ENCODE results near the gene OR2T2.
"Not testable (repeated sequence)": the region's sequence is repeated elsewhere in the genome, so short reads cannot be mapped to it uniquely, and the experiment has no call there.

Gene OR2T2

GRCh38 chr1:248445399-248445798 is at the start of gene OR2T2:
Gene OR2T2 (plus strand): TSS chr1:248445637. CDS start chr1:248452798, 7,161 bp downstream.
- not testable (repeated sequence) for DNase-seq

- DNase-seq: no peak
Observed at GRCh38 chr1:248402748-248403147, 42.7 kb upstream of the OR2T2 start, which contains the start of gene OR2T1. Gene OR2T1 (plus strand): TSS chr1:248403048. CDS start chr1:248406148, 3,100 bp downstream.

- DNase-seq: no peak
Observed at GRCh38 chr1:248404024-248404423, 41.4 kb upstream of the OR2T2 start.

- DNase-seq: no peak
Observed at GRCh38 chr1:248406721-248407692, 38.4 kb upstream of the OR2T2 start.

- no peak for DNase-seq
Observed at GRCh38 chr1:248416226-248416625, 29.2 kb upstream of the OR2T2 start.

- no peak for DNase-seq
Observed at GRCh38 chr1:248417854-248418253, 27.6 kb upstream of the OR2T2 start.

- DNase-seq: no peak
Observed at GRCh38 chr1:248421384-248421783, 24.1 kb upstream of the OR2T2 start.

GRCh38 chr1:248427526-248428191 is 17.8 kb upstream of the OR2T2 start:
- not testable (repeated sequence) for DNase-seq

GRCh38 chr1:248428192-248428533 is 17.3 kb upstream of the OR2T2 start:
- DNase-seq: not testable (repeated sequence)

- not testable (repeated sequence) for DNase-seq
Observed at GRCh38 chr1:248431683-248432082, 13.8 kb upstream of the OR2T2 start.

GRCh38 chr1:248432201-248432600 is 13.2 kb upstream of the OR2T2 start:
- DNase-seq: not testable (repeated sequence)

- not testable (repeated sequence) for DNase-seq
Observed at GRCh38 chr1:248433811-248434415, 11.5 kb upstream of the OR2T2 start.

GRCh38 chr1:248434913-248435312 is 10.5 kb upstream of the OR2T2 start:
- not testable (repeated sequence) for DNase-seq

- DNase-seq: not testable (repeated sequence)
Observed at GRCh38 chr1:248436303-248436702, 9.1 kb upstream of the OR2T2 start.

- DNase-seq: not testable (repeated sequence)
Observed at GRCh38 chr1:248438668-248439067, 6.8 kb upstream of the OR2T2 start.

- DNase-seq: not testable (repeated sequence)
Observed at GRCh38 chr1:248439283-248439682, 6.2 kb upstream of the OR2T2 start.

- not testable (repeated sequence) for DNase-seq
Observed at GRCh38 chr1:248442500-248443277, 2.7 kb upstream of the OR2T2 start.

- DNase-seq: not testable (repeated sequence)
Observed at GRCh38 chr1:248444603-248445002, 834 bp upstream of the OR2T2 start.

GRCh38 chr1:248448409-248449074 is 3.1 kb downstream of the OR2T2 start:
- DNase-seq: not testable (repeated sequence)

- not testable (repeated sequence) for DNase-seq
Observed at GRCh38 chr1:248449821-248450465, 4.5 kb downstream of the OR2T2 start.

- not testable (repeated sequence) for DNase-seq
Observed at GRCh38 chr1:248450466-248451145, 5.2 kb downstream of the OR2T2 start.

Data from right forelimb (tissue), 1 donor.